K562 (cell line): ENCODE measurements around the gene CXCR2. TPM values are rescaled to one million over a fixed set of nuclear protein-coding genes. Genes with fewer than 3 reads are reported as not detected.

Experiments used
- ATAC-seq: fragments of 200-7000 bp; cut with Tn5 transposase; 3 replicates; pipeline ENCODE4 v1.9.1; 2020; ENCODE audit warnings: moderate library complexity
- BruUV-seq: library from RNA; stranded (reverse); fragments of 400-500 nt; replicated peaks from 2 replicates; lab custom pipeline; 2021; lab: Mats Ljungman, UMichigan
- CTCF ChIA-PET: fragments of 300-600 bp; formaldehyde crosslinking; extraction: SDS; loops from one replicate; lab custom pipeline; 2021; ENCODE audit warnings: low intra/inter-chr PET ratio; lab: Yijun Ruan, JAX
- POLR2A ChIA-PET: fragments of 300-600, 350-650 bp; sonication (Branson Sonifier 250); formaldehyde crosslinking; extraction: SDS; loops from one replicate; lab custom pipeline; 2021; ENCODE audit warnings: antibody characterized with exemption, inconsistent platforms; lab: Yijun Ruan, JAX
- DNase-seq, 4 experiments: peaks; one replicate each; pipeline versions ENCODE4 v3.0.0 to v3.0.0-alpha.2; 2011 to 2018; ENCODE audit warnings: low spot score in 3 of 4, mixed read lengths in 3 of 4; ENCODE audit errors: extremely low read depth in 1 of 4
- FAIRE-seq: peaks from 2 replicates; lab custom pipeline; 2011; peaks lifted over from hg19 to GRCh38; lab: Jason Lieb, UNC
- H2AFZ ChIP-seq: 2 replicates; pipeline ENCODE4 v1.6.0; 2011; ENCODE audit warnings: low read depth, low read length, control low read depth, inconsistent platforms
- H3K27ac ChIP-seq: fragments of 200-600 bp; 3 replicates; pipeline ENCODE4 v1.8.0; 2011; ENCODE audit warnings: low read depth, mild to moderate bottlenecking, control low read depth, inconsistent platforms, low read length, moderate library complexity, mixed read lengths; ENCODE audit errors: extremely low read depth
- H3K27me3 ChIP-seq, 2 experiments: fragments of 300-600 bp in 1 of 2; 2 replicates in 1 of 2; 3 replicates in 1 of 2; pipeline versions ENCODE4 v1.6.0 to v1.8.0; 2011; ENCODE audit warnings: inconsistent platforms in 2 of 2, low read length in 2 of 2, mild to moderate bottlenecking in 1 of 2, mixed read lengths in 1 of 2, moderate library complexity in 1 of 2; ENCODE audit not compliant: control insufficient read depth in 2 of 2, insufficient read depth in 2 of 2
- H3K36me3 ChIP-seq: fragments of 300-600 bp; 3 replicates; pipeline ENCODE4 v1.8.0; 2011; ENCODE audit warnings: mild to moderate bottlenecking, low read length, inconsistent platforms; ENCODE audit not compliant: control insufficient read depth, insufficient read depth
- H3K4me1 ChIP-seq, 2 experiments: fragments of 200-600 bp in 1 of 2; replicated peaks in 1 of 2; 2 replicates in 1 of 2; 3 replicates in 1 of 2; pipeline versions ENCODE4 v1.5.1 to v1.8.0; 2011; ENCODE audit warnings: inconsistent platforms in 2 of 2, low read length in 2 of 2, mild to moderate bottlenecking in 1 of 2, mixed read lengths in 1 of 2, moderate library complexity in 1 of 2; ENCODE audit not compliant: control insufficient read depth in 2 of 2, insufficient read depth in 2 of 2
- H3K4me2 ChIP-seq: 2 replicates; pipeline ENCODE4 v1.6.1; 2011; ENCODE audit warnings: low read length, control low read depth, inconsistent platforms, mixed read lengths; ENCODE audit not compliant: insufficient read depth
- H3K4me3 ChIP-seq: fragments of 200-600 bp; sonication (generic), shearing (Covaris generic); 2 replicates; pipeline ENCODE4 v1.5.1; 2016; ENCODE audit warnings: control low read depth, inconsistent platforms
- H3K79me2 ChIP-seq: fragments of 200-600 bp; 3 replicates; pipeline ENCODE4 v1.8.0; 2011; ENCODE audit warnings: low read length, inconsistent platforms; ENCODE audit not compliant: control insufficient read depth, insufficient read depth
- H3K9ac ChIP-seq, 2 experiments: 2 replicates each; pipeline versions ENCODE4 v1.6.0 to v1.6.1; 2011; ENCODE audit warnings: low read depth in 2 of 2, low read length in 2 of 2, control low read depth in 1 of 2, inconsistent platforms in 1 of 2, mild to moderate bottlenecking in 1 of 2, mixed read lengths in 1 of 2; ENCODE audit not compliant: insufficient read depth in 1 of 2
- H3K9me1 ChIP-seq: one replicate; pipeline ENCODE4 v1.6.0; 2011; ENCODE audit warnings: inconsistent platforms, mild to moderate bottlenecking, low read length, moderate library complexity; ENCODE audit not compliant: control insufficient read depth, insufficient read depth
- H3K9me3 ChIP-seq: replicated peaks from 2 replicates; pipeline ENCODE4 v1.5.1; 2011; ENCODE audit warnings: low read depth, low read length, inconsistent platforms; ENCODE audit not compliant: control insufficient read depth, insufficient read depth
- H4K20me1 ChIP-seq: replicated peaks from 2 replicates; pipeline ENCODE4 v1.6.1; 2011; ENCODE audit warnings: low read length, inconsistent platforms, mixed read lengths; ENCODE audit not compliant: control insufficient read depth, insufficient read depth
- E2F3 ChIP-seq: fragments of 250-450 bp; sonication (Bioruptor Pico); IDR thresholded peaks from 2 replicates; pipeline ENCODE4 v1.4.0; 2020; ENCODE audit warnings: mild to moderate bottlenecking
- EWSR1 ChIP-seq: fragments of 450-650 bp; IDR thresholded peaks from 2 replicates; pipeline ENCODE4 v1.6.1; 2018; ENCODE audit warnings: borderline replicate concordance, mild to moderate bottlenecking, low read depth, moderate library complexity; ENCODE audit not compliant: partially characterized antibody
- NFIC ChIP-seq: fragments of 450-650 bp; IDR thresholded peaks from 2 replicates; pipeline ENCODE4 v1.6.1; 2017; ENCODE audit warnings: mild to moderate bottlenecking, inconsistent platforms
- SAP30 ChIP-seq: fragments of 200-600 bp; sonication (generic); IDR thresholded peaks from 2 replicates; pipeline ENCODE4 v1.6.1; 2012; ENCODE audit warnings: borderline replicate concordance, low read depth, mild to moderate bottlenecking, moderate library complexity, low read length, control low read depth, inconsistent platforms; ENCODE audit not compliant: insufficient read depth, poor library complexity, severe bottlenecking
- ZNF780A ChIP-seq: fragments of 250-450 bp; sonication (Bioruptor Pico); IDR thresholded peaks from 2 replicates; pipeline ENCODE4 v1.5.0; 2021; ENCODE audit warnings: mild to moderate bottlenecking
- WGBS: fragments of 100-300 bp; shearing (Covaris generic); methylation state at CpG from one replicate; pipeline ENCODE4 v1.1.6; 2016; ENCODE audit warnings: low coverage, mixed read lengths; ENCODE audit not compliant: insufficient coverage; ENCODE audit errors: missing lambda C conversion rate; 5-methylcytosine and 5-hydroxymethylcytosine counted together
- in situ Hi-C: fragments of 300-500 bp; cut with MboI; formaldehyde crosslinking; loops from 4 replicates; pipeline ENCODE4 v1.15.0; 2018; ENCODE audit warnings: inconsistent platforms, mixed read lengths
- intact Hi-C: fragments of 100-400 bp; cut with micrococcal nuclease; formaldehyde crosslinking; loops from 2 replicates; pipeline ENCODE4 v1.14.2; 2022
- polyA plus RNA-seq, 8 experiments: library from polyadenylated mRNA; depleted of rRNA in 4 of 8; stranded (reverse) in 5 of 8; unstranded in 3 of 8; fragments of >200 nt; fragmentation: Nextera tagmentation in 2 of 8; fragmentation: Illumina TruSeq in 1 of 8; extraction: Ambion mirVana in 2 of 8; extraction: Trizol in 1 of 8; gene quantifications; 2 replicates each; pipeline versions ENCODE4 v1.2.1 to v1.2.3, GENCODE V29; 2011 to 2014; ENCODE audit warnings: inconsistent platforms in 1 of 8, missing spikeins in 1 of 8
- total RNA-seq, 7 experiments: library from RNA; depleted of rRNA in 6 of 7; stranded (reverse); fragments of >200 nt in 6 of 7; fragmentation: Illumina TruSeq in 2 of 7; extraction: Trizol in 2 of 7; gene quantifications; 2 replicates each; pipeline versions ENCODE4 v1.2.1 to v1.2.3, GENCODE V29; 2011 to 2021; ENCODE audit warnings: low replicate concordance in 1 of 7
- TF ChIP-seq, protein P1 (sequence below): fragments of 200-800 bp; sonication (Bioruptor generic); IDR thresholded peaks from 2 replicates; pipeline ENCODE4 v1.6.1; 2016; ENCODE audit warnings: missing genetic modification characterization, missing compliant biosample characterization

The CXCR2 gene
- total and polyA plus RNA-seq, 9 of the 15 experiments (the other 6 are each of a cell fraction or from before 2014, with no cell fraction given): not detected

DNA sequence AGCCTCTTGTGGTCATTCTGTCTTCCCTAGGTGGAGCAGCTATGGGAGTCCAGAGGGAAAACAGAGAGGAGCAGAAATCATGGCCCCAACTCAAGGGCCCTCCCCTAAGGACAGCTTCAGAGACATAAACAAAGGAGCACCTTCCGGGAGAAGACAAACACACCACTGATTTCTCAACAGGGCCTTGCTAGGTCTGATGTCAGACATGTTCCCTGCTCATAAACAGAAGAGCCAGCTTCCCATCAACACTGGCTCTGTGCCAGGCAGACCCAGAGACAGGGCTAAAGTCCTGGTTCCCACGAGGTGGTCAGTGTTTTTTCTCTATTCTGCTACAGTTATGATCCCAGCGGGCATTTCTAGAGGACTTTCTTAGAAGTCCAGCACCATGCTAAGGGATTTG lies 19.3 kb downstream of the CXCR2 start:
- BruUV-seq: no TSS peak
- ChIA-PET POLR2A (interaction anchor here (1.5 kb wide), 1 partner anchor 15 kb away, joined by 5 read pairs; no protein-coding TSS in a partner anchor), CTCF (no interaction called here)
- 0% methylated on average over 3 of the region's 3 CpGs for WGBS
- Histone ChIP-seq H2AFZ (no peak overlapping the region), H3K9me3 (no peaks in the 10 kb centered on the region), H3K36me3 (no peaks in the 10 kb centered on the region), H3K4me3 (no peak overlapping the region)
- TF ChIP-seq EWSR1 (no peak), E2F3 (CRISPR knock-in tag) (no peak), SAP30 (no peak), ZNF780A (CRISPR knock-in tag) (no peak), NFIC (0 out of 2 replicates have a peak, but pooled peaks have one; percentile 22)
- TF ChIP-seq, protein P1, sequence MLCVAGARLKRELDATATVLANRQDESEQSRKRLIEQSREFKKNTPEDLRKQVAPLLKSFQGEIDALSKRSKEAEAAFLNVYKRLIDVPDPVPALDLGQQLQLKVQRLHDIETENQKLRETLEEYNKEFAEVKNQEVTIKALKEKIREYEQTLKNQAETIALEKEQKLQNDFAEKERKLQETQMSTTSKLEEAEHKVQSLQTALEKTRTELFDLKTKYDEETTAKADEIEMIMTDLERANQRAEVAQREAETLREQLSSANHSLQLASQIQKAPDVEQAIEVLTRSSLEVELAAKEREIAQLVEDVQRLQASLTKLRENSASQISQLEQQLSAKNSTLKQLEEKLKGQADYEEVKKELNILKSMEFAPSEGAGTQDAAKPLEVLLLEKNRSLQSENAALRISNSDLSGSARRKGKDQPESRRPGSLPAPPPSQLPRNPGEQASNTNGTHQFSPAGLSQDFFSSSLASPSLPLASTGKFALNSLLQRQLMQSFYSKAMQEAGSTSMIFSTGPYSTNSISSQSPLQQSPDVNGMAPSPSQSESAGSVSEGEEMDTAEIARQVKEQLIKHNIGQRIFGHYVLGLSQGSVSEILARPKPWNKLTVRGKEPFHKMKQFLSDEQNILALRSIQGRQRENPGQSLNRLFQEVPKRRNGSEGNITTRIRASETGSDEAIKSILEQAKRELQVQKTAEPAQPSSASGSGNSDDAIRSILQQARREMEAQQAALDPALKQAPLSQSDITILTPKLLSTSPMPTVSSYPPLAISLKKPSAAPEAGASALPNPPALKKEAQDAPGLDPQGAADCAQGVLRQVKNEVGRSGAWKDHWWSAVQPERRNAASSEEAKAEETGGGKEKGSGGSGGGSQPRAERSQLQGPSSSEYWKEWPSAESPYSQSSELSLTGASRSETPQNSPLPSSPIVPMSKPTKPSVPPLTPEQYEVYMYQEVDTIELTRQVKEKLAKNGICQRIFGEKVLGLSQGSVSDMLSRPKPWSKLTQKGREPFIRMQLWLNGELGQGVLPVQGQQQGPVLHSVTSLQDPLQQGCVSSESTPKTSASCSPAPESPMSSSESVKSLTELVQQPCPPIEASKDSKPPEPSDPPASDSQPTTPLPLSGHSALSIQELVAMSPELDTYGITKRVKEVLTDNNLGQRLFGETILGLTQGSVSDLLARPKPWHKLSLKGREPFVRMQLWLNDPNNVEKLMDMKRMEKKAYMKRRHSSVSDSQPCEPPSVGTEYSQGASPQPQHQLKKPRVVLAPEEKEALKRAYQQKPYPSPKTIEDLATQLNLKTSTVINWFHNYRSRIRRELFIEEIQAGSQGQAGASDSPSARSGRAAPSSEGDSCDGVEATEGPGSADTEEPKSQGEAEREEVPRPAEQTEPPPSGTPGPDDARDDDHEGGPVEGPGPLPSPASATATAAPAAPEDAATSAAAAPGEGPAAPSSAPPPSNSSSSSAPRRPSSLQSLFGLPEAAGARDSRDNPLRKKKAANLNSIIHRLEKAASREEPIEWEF (CRISPR knock-in tag): no peak
- TF ChIP-seq, all 486 proteins: peak for 1
- Histone ChIP-seq H3K4me1 (no peaks in the 10 kb centered on the region), H3K4me2 (no peak overlapping the region), H4K20me1 (no peaks in the 10 kb centered on the region), H3K9ac (no peak overlapping the region), H3K27ac (no peak overlapping the region), H3K9me1 (no peaks in the 10 kb centered on the region), H3K27me3 (peaks cover 0 to 5% of the 10 kb centered on the region in 2 experiments; a peak in 2 of 5 replicates), H3K79me2 (no peaks in the 10 kb centered on the region)
- DNase-seq (no peak), ATAC-seq (no peak), FAIRE-seq (no peak)
- in situ Hi-C loops (no loop called here), intact Hi-C loops (no loop called here)
